Neuronal stem cell (in vitro differentiated cells): ENCODE measurements around the gene ITGA4.

Experiments used
- DNase-seq: peaks from one replicate; pipeline ENCODE4 v3.0.0-alpha.2; 2013; ENCODE audit warnings: low spot score
- H2AFZ ChIP-seq: one replicate; pipeline ENCODE4 v1.6.1; 2013; ENCODE audit warnings: mild to moderate bottlenecking, low read length, inconsistent platforms
- H2AK5ac ChIP-seq: 2 replicates; pipeline ENCODE4 v1.6.1; 2013; ENCODE audit warnings: low read depth, mild to moderate bottlenecking, inconsistent platforms, low read length, moderate library complexity, mixed read lengths
- H2BK120ac ChIP-seq: 2 replicates; pipeline ENCODE4 v1.6.1; 2013; ENCODE audit warnings: low read depth, mild to moderate bottlenecking, inconsistent platforms, low read length, moderate library complexity, mixed read lengths
- H2BK12ac ChIP-seq: one replicate; pipeline ENCODE4 v1.6.1; 2013; ENCODE audit warnings: low read length, inconsistent platforms
- H2BK15ac ChIP-seq: 2 replicates; pipeline ENCODE4 v1.6.1; 2013; ENCODE audit warnings: mild to moderate bottlenecking, low read length, inconsistent platforms, mixed read lengths
- H2BK5ac ChIP-seq: one replicate; pipeline ENCODE4 v1.6.1; 2013; ENCODE audit warnings: inconsistent platforms, mild to moderate bottlenecking, low read length, moderate library complexity
- H3K14ac ChIP-seq: one replicate; pipeline ENCODE4 v1.6.1; 2013; ENCODE audit warnings: low read length, inconsistent platforms
- H3K18ac ChIP-seq: 2 replicates; pipeline ENCODE4 v1.6.1; 2013; ENCODE audit warnings: low read length, inconsistent platforms
- H3K23ac ChIP-seq: 2 replicates; pipeline ENCODE4 v1.6.1; 2013; ENCODE audit warnings: low read depth, mild to moderate bottlenecking, mixed read lengths, low read length, inconsistent platforms; ENCODE audit not compliant: poor library complexity
- H3K27ac ChIP-seq: replicated peaks from 3 replicates; pipeline ENCODE4 v1.5.1; 2013; ENCODE audit warnings: low read length, inconsistent platforms
- H3K27me3 ChIP-seq, 3 experiments: 2 replicates each; pipeline ENCODE4 v1.6.1; 2013; ENCODE audit warnings: low read length in 3 of 3, mild to moderate bottlenecking in 2 of 3, inconsistent platforms in 1 of 3, low read depth in 1 of 3, mixed read lengths in 1 of 3, moderate library complexity in 1 of 3; ENCODE audit not compliant: control insufficient read depth in 3 of 3, insufficient read depth in 3 of 3
- H3K36me3 ChIP-seq, 2 donors: replicated peaks in 1 of 2; 2 replicates each; pipeline ENCODE4 v1.6.1; 2013; ENCODE audit warnings: low read length in 2 of 2; ENCODE audit not compliant: control insufficient read depth in 2 of 2, insufficient read depth in 2 of 2
- H3K4ac ChIP-seq: 2 replicates; pipeline ENCODE4 v1.6.1; 2013; ENCODE audit warnings: inconsistent platforms, mild to moderate bottlenecking, low read length, moderate library complexity
- H3K4me1 ChIP-seq, 2 donors: 1 replicate in 1 of 2; 2 replicates in 1 of 2; pipeline ENCODE4 v1.6.1; 2013; ENCODE audit warnings: low read length in 2 of 2, low read depth in 1 of 2; ENCODE audit not compliant: control insufficient read depth in 2 of 2, insufficient read depth in 1 of 2
- H3K4me2 ChIP-seq: one replicate; pipeline ENCODE4 v1.6.1; 2013; ENCODE audit warnings: mild to moderate bottlenecking, low read length, inconsistent platforms; ENCODE audit not compliant: insufficient read depth, poor library complexity, severe bottlenecking
- H3K4me3 ChIP-seq, 2 donors: 2 replicates each; pipeline ENCODE4 v1.5.1; 2013; ENCODE audit warnings: low read length in 2 of 2, mild to moderate bottlenecking in 2 of 2, inconsistent platforms in 1 of 2, moderate library complexity in 1 of 2
- H3K79me1 ChIP-seq: one replicate; pipeline ENCODE4 v1.6.1; 2013; ENCODE audit warnings: low read depth, mild to moderate bottlenecking, inconsistent platforms, low read length, moderate library complexity
- H3K9ac ChIP-seq: one replicate; pipeline ENCODE4 v1.6.1; 2013; ENCODE audit warnings: mild to moderate bottlenecking, low read depth, low read length, inconsistent platforms; ENCODE audit not compliant: poor library complexity
- H3K9me3 ChIP-seq, 2 donors: replicated peaks in 1 of 2; 2 replicates each; pipeline versions ENCODE3 to v1.6.1; 2013; ENCODE audit warnings: low read length in 2 of 2, mild to moderate bottlenecking in 2 of 2, inconsistent platforms in 1 of 2, low read depth in 1 of 2, mixed read lengths in 1 of 2, moderate library complexity in 1 of 2; ENCODE audit not compliant: control insufficient read depth in 2 of 2, insufficient read depth in 1 of 2
- H4K8ac ChIP-seq: one replicate; pipeline ENCODE4 v1.6.1; 2013; ENCODE audit warnings: low read depth, mild to moderate bottlenecking, inconsistent platforms, low read length, moderate library complexity
- H4K91ac ChIP-seq: one replicate; pipeline ENCODE4 v1.6.1; 2013; ENCODE audit warnings: low read length, low read depth, mild to moderate bottlenecking, inconsistent platforms; ENCODE audit not compliant: poor library complexity
- WGBS, 2 donors: extraction: QIAGEN DNeasy Blood & Tissue Kit; methylation state at CpG; one replicate each; pipeline ENCODE4 v1.1.7; 2013; ENCODE audit warnings: missing lambda C conversion rate in 2 of 2, mixed read lengths in 1 of 2; ENCODE audit not compliant: insufficient read length in 2 of 2, insufficient replicate concordance in 1 of 2; ENCODE audit errors: extremely low coverage in 2 of 2; 5-methylcytosine and 5-hydroxymethylcytosine counted together

Gene ITGA4

DNA sequence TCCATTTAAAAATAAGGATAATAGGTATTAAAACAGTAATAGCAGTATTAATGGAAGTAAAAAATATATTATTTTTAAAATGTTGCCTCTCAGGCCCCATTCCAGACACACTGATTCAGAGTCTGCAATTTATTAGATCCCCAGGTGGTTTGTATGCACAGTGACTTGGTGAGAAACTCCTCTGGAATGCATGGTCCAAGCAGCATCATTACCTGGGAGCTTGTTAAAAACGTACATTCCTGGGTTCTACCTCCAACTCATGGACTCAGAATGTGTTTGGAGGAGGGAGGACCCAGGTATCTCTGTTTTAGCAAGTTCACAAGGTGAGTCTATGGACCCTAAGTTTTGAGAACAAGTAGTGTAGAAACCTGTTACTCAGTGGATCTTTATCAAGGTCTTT lies 95.6 kb downstream of the ITGA4 start:
- Histone ChIP-seq H3K4me2 (no peak overlapping the region), H2BK120ac (no peak overlapping the region), H2AK5ac (no peak overlapping the region), H3K14ac (no peak overlapping the region), H3K4me1 (peaks cover 0 to 2% of the 10 kb centered on the region in 2 donors), H3K27me3 (no peaks in the 10 kb centered on the region), H3K4ac (no peak overlapping the region), H3K23ac (no peak overlapping the region), H3K4me3 (no peak overlapping the region), H3K79me1 (no peaks in the 10 kb centered on the region), H3K9me3 (no peaks in the 10 kb centered on the region), H4K91ac (no peak overlapping the region), H2AFZ (no peak overlapping the region), H3K36me3 (no peaks in the 10 kb centered on the region), H2BK12ac (no peak overlapping the region), H3K9ac (no peak overlapping the region), H2BK5ac (no peak overlapping the region), H3K18ac (no peak overlapping the region), H4K8ac (no peak overlapping the region), H3K27ac (no peak overlapping the region), H2BK15ac (no peak overlapping the region)
- no CpG with 5 or more reads among the region's 1 CpG for WGBS, 2 donors
- DNase-seq: no peak

DNA sequence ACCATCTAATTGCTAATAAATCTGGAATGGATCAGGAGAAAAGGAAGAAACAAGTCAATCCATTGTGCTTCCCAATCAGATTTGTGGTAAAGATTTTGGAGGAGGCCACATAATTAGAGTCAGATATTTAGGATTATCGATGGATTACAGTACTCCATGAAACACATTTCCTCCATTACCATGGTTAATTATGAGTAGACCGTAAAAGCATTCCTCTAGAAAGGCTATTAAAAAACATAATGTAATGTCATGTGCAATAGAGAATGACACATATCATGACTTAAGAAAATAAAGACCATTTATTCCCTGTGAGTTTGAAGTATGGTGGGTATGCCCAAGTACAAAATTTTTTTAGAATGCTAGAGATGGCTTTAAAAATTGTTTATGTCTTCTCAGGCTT lies 96.1 kb downstream of the ITGA4 start:
- H3K27ac ChIP-seq: no peak overlapping the region
- no peaks in the 10 kb centered on the region for H3K79me1 ChIP-seq
- no peak overlapping the region for H3K18ac ChIP-seq
- H2BK5ac ChIP-seq: no peak overlapping the region
- H3K4me2 ChIP-seq: no peak overlapping the region
- WGBS, 2 donors: no CpG with 5 or more reads among the region's 2 CpGs
- H4K91ac ChIP-seq: no peak overlapping the region
- H2AK5ac ChIP-seq: no peak overlapping the region
- H3K9ac ChIP-seq: no peak overlapping the region
- H3K23ac ChIP-seq: no peak overlapping the region
- no peak overlapping the region for H4K8ac ChIP-seq
- H2AFZ ChIP-seq: no peak overlapping the region
- no peak overlapping the region for H2BK12ac ChIP-seq
- H3K4me1 ChIP-seq: peaks cover 0 to 2% of the 10 kb centered on the region in 2 donors
- H2BK120ac ChIP-seq: no peak overlapping the region
- H2BK15ac ChIP-seq: no peak overlapping the region
- H3K4me3 ChIP-seq: no peak overlapping the region
- H3K4ac ChIP-seq: no peak overlapping the region
- DNase-seq: no peak
- no peaks in the 10 kb centered on the region for H3K36me3 ChIP-seq
- H3K14ac ChIP-seq: no peak overlapping the region
- H3K27me3 ChIP-seq: no peaks in the 10 kb centered on the region
- H3K9me3 ChIP-seq: no peaks in the 10 kb centered on the region

DNA sequence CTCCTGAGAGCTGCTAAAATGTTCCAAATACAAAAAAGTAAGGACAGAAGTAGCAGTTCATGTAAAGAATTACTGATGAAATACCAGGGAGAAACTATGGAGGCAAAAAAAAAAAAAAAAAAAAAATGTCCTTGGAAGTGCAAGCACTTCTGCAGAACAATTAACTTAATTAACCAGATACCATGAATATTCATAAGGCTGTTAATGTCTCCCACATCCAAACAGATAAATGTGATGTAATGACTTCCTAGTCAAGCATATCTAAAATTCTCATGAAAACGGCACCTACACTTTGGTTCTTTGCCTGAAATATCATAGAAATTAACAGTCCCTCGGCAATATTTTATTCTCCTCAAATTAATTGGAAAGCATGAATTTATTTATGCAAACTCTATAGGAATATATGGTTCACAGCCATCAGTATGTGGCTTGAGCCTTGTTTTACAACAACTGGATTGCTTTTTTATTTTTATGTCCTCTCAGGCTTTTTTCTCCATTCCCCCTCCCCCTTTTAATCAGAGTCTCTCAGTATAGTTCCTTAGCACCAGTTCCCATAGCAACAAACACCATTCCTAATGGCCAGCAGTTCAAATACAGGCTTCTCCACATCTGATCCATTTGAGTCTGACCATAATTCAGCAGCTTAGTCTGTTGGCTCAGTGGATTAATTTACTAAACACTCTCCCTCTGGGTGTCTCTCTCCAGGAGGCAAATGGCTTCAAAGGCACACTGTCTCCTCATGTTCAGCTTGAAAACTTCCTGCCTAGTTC lies 97.1 kb downstream of the ITGA4 start:
- H3K27ac ChIP-seq: no peak overlapping the region
- no peak overlapping the region for H3K9ac ChIP-seq
- no CpG with 5 or more reads among the region's 2 CpGs for WGBS, 2 donors
- no peaks in the 10 kb centered on the region for H3K36me3 ChIP-seq
- H3K4me2 ChIP-seq: no peak overlapping the region
- H2AFZ ChIP-seq: no peak overlapping the region
- peaks cover 0 to 2% of the 10 kb centered on the region in 2 donors for H3K4me1 ChIP-seq
- H3K79me1 ChIP-seq: no peaks in the 10 kb centered on the region
- no peak overlapping the region for H3K18ac ChIP-seq
- no peak overlapping the region for H2BK5ac ChIP-seq
- no peak overlapping the region for H2BK120ac ChIP-seq
- H3K23ac ChIP-seq: no peak overlapping the region
- no peak overlapping the region for H2AK5ac ChIP-seq
- H3K4ac ChIP-seq: no peak overlapping the region
- H3K4me3 ChIP-seq: no peak overlapping the region
- no peak overlapping the region for H4K8ac ChIP-seq
- no peaks in the 10 kb centered on the region for H3K27me3 ChIP-seq
- no peaks in the 10 kb centered on the region for H3K9me3 ChIP-seq
- H4K91ac ChIP-seq: no peak overlapping the region
- DNase-seq: no peak
- H2BK15ac ChIP-seq: no peak overlapping the region
- no peak overlapping the region for H3K14ac ChIP-seq
- H2BK12ac ChIP-seq: no peak overlapping the region

DNA sequence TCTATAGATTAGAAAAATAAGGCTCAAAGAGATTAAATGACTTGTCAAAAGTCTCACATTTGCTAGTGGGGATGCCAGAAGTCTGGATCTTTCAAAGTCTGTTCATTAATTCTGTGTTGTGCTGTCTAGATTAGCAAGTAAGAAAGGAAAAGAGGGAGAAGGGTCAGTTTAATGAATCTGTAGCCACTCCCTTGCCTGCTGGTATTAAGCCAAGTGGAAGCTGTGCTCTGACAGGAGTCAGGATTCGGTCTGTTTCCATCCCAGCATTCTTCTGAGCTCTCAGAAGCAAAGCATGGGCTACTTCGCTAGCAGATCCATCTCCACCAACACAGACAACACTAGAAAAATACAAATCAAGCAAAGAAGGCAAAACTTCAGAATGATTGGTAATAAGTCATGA lies 101.2 kb downstream of the ITGA4 start:
- no peak overlapping the region for H4K91ac ChIP-seq
- no CpG with 5 or more reads among the region's 2 CpGs for WGBS, 2 donors
- no peak overlapping the region for H2BK15ac ChIP-seq
- H2BK120ac ChIP-seq: no peak overlapping the region
- no peaks in the 10 kb centered on the region for H3K9me3 ChIP-seq
- no peak overlapping the region for H2AFZ ChIP-seq
- no peak overlapping the region for H3K23ac ChIP-seq
- no peak overlapping the region for H3K4me2 ChIP-seq
- H2BK5ac ChIP-seq: no peak overlapping the region
- no peaks in the 10 kb centered on the region for H3K36me3 ChIP-seq
- no peak overlapping the region for H3K4me3 ChIP-seq
- no peaks in the 10 kb centered on the region for H3K79me1 ChIP-seq
- no peaks in the 10 kb centered on the region for H3K27me3 ChIP-seq
- no peak overlapping the region for H4K8ac ChIP-seq
- H3K4ac ChIP-seq: no peak overlapping the region
- H2BK12ac ChIP-seq: no peak overlapping the region
- no peak overlapping the region for H3K9ac ChIP-seq
- no peak overlapping the region for H3K27ac ChIP-seq
- H3K14ac ChIP-seq: no peak overlapping the region
- no peak overlapping the region for H2AK5ac ChIP-seq
- H3K18ac ChIP-seq: no peak overlapping the region
- DNase-seq: no peak
- H3K4me1 ChIP-seq: peaks cover 0 to 2% of the 10 kb centered on the region in 2 donors
